RPMI7951 (cell line): ENCODE data around the gene ASB13. TPM values are rescaled to one million over a fixed set of nuclear protein-coding genes. Genes with fewer than 3 reads are reported as not detected.

Experiments used
- DNase-seq: peaks from one replicate; pipeline ENCODE4 v3.0.0-alpha.2; 2012; ENCODE audit warnings: low read depth
- total RNA-seq: library from RNA; depleted of rRNA; stranded (reverse); fragments of >200 nt; shearing (Covaris generic); gene quantifications from 2 replicates; pipeline ENCODE4 v1.2.3, GENCODE V29; 2014

Gene ASB13
- total RNA-seq, 1 experiment from 2014 or later = 11.7 TPM

DNA sequence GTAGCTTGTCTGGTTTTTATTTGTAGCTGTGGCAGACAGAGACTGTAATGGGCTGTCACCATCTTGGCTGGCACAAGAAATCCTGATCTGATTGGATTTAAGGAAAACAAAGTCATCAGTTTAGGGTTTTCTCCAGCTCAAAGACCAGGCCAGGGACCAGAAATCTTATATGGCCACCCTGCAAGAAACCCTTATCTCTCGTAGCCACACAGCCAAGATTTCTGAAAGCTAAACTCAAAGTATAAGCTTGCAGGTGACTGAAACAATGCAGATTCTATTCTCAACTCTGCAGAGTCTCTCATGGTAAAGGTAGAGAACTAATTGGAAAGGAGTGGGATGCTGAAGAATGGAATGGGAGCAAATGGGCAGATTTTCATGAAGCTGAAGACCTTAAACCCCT, 3.2 kb upstream of the ASB13 start:
- DNase-seq = no peak

GRCh38 chr10:5668429-5668828, 2.0 kb upstream of the ASB13 start:
- DNase-seq = no peak

DNA sequence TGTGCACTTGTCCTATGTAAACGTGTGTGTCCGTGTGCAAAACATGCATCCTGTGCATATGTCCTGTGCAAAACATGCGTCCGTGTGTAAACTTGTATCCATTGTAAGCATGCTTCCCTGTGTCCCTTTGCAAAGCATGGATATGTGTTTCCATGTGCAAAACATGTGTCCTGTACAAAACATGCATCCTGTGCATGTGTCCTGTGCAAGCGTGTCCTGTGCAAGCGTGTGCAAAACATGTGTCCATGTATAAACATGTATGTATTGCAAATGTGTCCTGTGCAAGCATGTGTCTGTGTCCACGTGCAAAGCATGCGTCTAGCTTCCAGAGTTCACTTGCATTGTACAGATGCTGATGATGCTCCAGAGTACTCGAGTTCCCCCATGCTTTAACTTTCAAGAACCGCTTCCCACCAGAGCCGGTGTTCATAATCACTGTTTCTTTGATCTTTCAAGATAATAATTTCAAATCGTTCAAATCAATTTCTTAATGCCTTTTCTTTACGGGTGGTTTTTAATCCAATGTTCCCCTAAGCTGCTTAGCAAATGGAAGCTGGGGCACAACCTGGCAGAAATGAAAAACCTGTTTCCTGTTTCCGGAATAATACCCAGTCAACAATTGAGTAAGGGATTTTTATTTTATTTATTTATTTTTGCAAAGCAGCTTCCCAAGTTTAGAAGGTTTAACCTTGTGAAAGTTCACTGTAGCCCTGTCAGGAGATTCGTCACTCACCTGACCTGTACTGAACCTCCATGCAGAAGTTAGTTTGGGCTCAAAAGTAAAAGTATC, 641 bp upstream of the ASB13 start:
- no peak for DNase-seq

DNA sequence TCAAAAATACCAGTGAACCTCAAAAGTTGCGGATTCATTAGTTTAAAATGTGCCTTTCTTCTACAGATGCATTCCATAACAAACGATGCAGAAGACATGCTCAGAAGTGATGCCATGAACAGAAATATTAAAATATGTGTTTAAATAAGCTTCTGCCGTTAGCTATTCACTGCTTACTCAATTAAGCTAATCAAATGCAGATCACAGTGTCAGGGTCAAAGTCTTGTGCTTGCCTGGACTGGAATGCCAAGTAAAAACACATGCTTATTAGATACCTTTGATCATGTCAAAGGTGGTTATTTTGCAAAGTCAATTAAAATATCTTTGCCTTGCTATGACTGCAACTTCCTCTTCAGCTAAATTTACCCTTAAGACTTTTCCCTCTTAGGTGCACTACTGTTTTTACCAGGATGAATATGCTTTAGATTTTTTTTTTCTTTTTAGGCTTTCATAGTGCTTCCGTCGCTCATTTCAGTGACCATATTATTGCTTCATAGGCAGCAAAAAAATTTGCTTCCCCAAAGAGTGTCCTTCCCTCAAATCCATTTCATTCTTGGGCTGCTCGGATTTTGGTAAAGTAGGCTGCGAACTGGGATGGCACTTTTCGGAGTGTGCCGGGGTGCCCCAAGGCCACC, 905 bp downstream of the ASB13 start:
- DNase-seq = no peak

DNA sequence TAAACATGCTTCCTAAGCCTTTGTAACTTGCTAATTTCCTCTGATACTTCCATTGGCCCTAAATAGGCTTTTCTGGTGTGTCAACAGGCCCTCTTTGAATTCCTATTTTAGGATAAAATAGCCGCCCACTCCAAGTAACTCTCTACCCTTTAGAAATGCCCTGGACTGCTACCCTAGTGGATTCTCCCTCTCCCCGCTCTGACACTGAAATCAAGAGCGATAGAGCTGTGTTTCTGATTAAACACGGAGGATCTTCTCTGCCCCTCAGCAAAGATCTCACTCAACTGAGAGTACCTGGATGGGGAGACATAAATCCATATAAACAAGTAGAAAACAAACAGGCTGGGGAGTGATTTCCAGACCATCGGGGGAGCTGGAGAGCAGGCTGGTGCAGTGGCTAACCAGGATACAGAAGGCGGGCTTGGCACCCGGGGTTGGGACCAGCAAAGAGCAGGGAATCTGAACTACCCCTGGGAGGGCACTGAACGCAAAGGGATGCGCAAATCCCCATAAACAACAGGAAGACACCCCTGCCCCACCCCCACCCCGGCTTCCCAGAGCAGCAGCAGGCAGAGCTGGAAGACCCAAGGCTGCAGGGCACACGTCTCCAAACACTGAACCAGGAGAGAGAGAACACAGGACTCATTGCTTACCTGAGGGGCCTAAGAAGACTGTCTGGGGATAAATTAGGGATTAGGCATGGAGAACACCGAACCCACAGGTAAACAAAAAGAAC, 2.5 kb downstream of the ASB13 start:
- DNase-seq = no peak

GRCh38 chr10:5662708-5663579, 3.5 kb downstream of the ASB13 start:
- DNase-seq = no peak

- DNase-seq = no peak
Observed at GRCh38 chr10:5661043-5661442, 5.4 kb downstream of the ASB13 start.

- peak; percentile 76 for DNase-seq
Observed at GRCh38 chr10:5659702-5660528, 6.5 kb downstream of the ASB13 start.

GRCh38 chr10:5658871-5659618, 7.3 kb downstream of the ASB13 start:
- no peak for DNase-seq

GRCh38 chr10:5656737-5657579, 9.4 kb downstream of the ASB13 start:
- no peak for DNase-seq

DNA sequence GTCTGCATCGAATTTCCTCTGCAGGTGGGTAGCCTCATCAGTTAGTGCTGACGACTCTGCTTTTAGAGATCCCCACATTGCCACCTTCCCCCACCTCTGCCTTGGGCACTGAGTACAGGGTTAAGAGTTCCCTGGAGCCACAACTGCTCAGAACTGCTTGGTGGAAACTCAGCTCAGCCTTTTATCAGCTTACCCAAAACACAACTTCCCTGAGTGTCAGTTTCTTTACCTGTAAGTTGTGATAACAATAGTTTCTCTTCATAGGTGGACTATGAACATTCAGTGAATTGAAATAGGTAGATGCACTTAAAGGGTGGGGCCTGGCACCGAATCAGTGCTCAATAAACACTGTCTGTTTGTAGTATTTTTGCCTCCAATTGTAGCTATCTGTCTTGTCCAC, 11.3 kb downstream of the ASB13 start:
- DNase-seq = no peak

DNA sequence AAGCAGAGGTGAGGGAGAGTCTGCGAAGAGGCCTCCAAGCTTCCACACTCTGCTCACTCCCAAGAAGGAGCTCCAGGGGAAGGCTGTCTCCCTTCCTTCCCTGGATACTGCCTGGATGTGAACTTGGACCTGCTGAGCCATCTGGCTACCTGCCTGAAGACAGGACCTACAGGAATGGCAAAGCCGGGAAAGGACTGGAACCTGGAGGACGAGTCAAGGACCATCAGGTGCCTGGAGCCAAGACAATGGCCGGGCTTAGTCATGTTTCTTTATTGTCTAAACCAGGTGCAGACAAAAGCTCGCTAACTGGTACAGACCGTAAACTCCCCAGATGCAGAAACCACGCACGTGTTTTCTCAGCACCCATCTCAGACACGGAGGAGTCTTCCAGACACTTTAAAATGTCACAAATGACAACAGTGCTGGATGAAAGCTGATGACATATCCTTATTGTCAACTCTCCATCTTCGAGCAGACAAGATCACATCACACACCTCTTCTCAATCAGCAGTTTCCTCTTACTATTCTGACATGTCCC, 12.1 kb downstream of the ASB13 start:
- DNase-seq = no peak

GRCh38 chr10:5652746-5653145, 13.6 kb downstream of the ASB13 start:
- DNase-seq = no peak

GRCh38 chr10:5651388-5651764, 15.0 kb downstream of the ASB13 start:
- no peak for DNase-seq

DNA sequence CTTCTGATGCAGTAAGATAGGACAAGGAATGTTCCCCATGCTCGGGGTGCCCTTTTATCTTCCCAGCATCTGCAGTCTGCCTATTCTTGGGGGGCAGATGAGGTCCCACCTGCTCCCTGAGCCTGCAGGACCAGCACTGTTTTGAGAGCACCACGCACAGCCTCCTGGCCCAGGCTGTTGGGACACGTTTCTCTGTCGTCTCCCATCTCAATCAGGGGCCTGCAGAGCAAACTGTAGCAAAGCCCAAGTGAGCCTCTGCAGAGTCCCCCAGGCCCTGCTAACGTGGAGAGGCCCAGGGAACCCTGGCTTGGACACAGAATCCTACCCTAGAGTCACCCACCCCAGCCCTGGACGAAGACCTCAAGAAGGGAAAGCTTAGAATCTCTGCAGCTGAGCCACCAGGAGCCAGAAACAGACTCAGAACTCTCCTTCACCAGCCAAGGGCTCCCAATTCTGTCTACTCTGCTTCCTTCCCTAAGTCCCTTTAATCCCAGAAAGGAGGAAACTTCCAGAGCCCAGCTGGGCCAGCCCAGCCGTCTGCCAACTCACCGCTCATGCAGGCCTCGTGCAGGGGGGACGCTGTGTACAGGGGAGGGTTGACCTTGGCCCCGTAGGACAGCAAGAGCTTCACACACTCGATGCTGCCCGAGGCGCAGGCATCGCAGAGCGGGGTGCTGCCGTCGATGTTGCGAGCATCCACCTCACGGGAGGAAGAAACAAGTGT, 15.6 kb downstream of the ASB13 start:
- DNase-seq = no peak

DNA sequence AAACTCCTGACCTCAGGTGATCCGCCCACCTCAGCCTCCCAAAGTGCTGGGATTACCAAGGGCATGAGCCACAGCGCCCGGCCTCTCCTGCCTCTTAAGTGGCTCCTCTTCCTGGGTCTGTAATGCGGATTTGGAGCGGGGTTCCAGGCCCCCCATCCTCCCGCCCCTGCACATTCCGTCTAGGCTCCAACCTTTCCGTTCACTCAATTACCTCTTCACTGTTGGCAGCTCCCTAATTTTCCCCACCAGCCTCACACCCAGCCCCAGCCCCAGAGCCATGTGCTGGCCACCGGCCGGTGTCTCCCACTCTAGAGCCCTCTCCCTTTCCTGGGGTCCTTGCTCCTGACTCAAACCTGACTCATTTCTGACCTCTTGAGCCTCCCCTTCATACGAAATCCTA, 16.6 kb downstream of the ASB13 start:
- DNase-seq = no peak

DNA sequence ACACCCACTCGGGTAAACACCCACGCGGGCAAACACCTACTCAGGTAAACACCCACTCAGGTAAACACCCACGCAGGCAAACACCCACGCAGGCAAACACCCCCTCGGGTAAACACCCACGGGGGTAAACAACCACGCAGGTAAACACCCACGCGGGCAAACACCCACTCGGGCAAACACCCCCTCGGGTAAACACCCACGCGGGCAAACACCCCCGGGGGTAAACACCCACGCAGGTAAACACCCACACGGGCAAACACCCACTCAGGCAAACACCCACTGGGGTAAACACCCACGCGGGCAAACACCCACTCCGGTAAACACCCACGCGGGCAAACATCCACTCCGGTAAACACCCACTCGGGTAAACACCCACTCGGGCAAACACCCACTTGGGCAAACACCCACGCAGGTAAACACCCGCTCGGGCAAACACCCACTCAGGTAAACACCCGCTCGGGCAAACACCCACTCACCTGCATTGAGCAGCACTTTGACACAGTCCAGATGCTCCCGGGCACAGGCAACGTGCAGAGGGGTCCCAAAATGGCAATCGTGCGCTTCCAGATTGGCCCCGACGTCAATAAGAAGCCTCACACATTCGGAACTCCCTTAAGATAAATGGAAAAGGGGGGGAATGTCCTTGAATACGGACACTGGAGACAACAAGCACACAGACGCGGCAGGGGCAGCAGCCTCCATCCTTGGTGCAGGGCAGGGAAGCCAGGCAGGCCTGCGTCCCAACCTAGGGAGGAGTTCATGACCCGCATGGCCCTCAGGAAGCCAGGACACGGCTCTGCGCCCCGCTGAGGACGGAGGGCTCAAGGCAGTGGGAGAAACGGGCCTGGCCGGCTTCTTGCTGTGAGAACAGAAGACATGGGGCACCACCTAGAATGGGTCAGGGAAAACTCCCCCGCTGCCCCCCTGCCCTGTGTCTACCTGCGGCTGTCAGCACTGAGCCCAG, 17.6 kb downstream of the ASB13 start:
- DNase-seq = peak; percentile 24
